IMR-90 (cell line): ENCODE results near the gene RPH3AL.

Source experiments
- CEBPB ChIP-seq: IDR thresholded peaks from 2 replicates; pipeline ENCODE4 v1.6.1; 2012; ENCODE audit warnings: low read depth, low read length, improper control_type of control experiment
- FOS ChIP-seq: fragments of 150-350 bp; IDR thresholded peaks from 2 replicates; pipeline ENCODE4 v1.6.1; 2016; ENCODE audit warnings: low read depth, low read length
- MXI1 ChIP-seq: IDR thresholded peaks from 2 replicates; pipeline ENCODE4 v1.6.1; 2012; ENCODE audit warnings: low read depth, mild to moderate bottlenecking, low read length, moderate library complexity, borderline replicate concordance
- POLR2A ChIP-seq: IDR thresholded peaks from 2 replicates; pipeline ENCODE4 v1.6.1; 2012; ENCODE audit warnings: mild to moderate bottlenecking, low read depth, low read length
- RFX5 ChIP-seq: IDR thresholded peaks from 2 replicates; pipeline ENCODE4 v1.8.0; 2012; ENCODE audit warnings: low read depth, mild to moderate bottlenecking, low read length, moderate library complexity
- TF ChIP-seq, protein P1 (sequence below): conservative IDR thresholded peaks from 2 replicates; pipeline ENCODE4 v1.5.1; 2012; ENCODE audit warnings: mild to moderate bottlenecking, low read depth, low read length, improper control_type of control experiment

GRCh38 chr17:286571-286970 lies 66.0 kb downstream of the RPH3AL start:
- TF ChIP-seq POLR2A, result no peak
- no peak for TF ChIP-seq MXI1
- no peak for TF ChIP-seq RFX5
- TF ChIP-seq, protein P1, sequence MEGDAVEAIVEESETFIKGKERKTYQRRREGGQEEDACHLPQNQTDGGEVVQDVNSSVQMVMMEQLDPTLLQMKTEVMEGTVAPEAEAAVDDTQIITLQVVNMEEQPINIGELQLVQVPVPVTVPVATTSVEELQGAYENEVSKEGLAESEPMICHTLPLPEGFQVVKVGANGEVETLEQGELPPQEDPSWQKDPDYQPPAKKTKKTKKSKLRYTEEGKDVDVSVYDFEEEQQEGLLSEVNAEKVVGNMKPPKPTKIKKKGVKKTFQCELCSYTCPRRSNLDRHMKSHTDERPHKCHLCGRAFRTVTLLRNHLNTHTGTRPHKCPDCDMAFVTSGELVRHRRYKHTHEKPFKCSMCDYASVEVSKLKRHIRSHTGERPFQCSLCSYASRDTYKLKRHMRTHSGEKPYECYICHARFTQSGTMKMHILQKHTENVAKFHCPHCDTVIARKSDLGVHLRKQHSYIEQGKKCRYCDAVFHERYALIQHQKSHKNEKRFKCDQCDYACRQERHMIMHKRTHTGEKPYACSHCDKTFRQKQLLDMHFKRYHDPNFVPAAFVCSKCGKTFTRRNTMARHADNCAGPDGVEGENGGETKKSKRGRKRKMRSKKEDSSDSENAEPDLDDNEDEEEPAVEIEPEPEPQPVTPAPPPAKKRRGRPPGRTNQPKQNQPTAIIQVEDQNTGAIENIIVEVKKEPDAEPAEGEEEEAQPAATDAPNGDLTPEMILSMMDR, result no peak
- no peak for TF ChIP-seq CEBPB
- no peak for TF ChIP-seq FOS
